ENCODE data around the gene CXCL3.

GRCh38 chr4:74055096-74055495 is 16.6 kb upstream of the CXCL3 start:
- no peak for TF ChIP-seq POLR2A (IDR thresholded peaks at IDR 0.05; ENCODE audit: low read length)
- TF ChIP-seq GATA1 (IDR thresholded peaks at IDR 0.05; ENCODE audit: low read depth, low read length), result no peak
